Measurements from ENCODE around the gene PCDHGB7.
A peak's percentile ranks its signal among the peaks of the same experiment; 100 is the strongest.
"Not testable (repeated sequence)": the region's sequence is repeated elsewhere in the genome, so short reads cannot be mapped to it uniquely, and the experiment has no call there.

PCDHGB7 gene

DNA sequence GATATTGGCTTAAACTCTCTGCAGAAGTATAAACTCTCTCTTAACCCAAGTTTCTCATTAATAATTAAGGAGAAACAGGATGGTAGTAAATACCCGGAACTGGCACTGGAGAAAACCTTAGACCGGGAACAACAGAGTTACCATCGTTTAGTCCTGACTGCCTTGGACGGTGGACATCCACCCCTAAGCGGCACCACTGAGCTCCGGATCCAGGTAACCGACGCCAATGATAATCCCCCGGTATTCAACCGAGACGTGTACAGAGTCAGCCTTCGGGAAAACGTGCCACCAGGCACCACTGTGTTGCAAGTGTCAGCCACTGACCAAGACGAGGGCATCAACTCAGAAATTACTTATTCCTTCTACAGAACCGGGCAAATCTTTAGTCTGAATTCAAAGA is 18.9 kb upstream of the PCDHGB7 start:
- ChIA-PET CTCF (interaction anchor here (1.8 to 4.6 kb wide), 11 partner anchors 8 to 165 kb away, joined by 5 to 50 read pairs (median 13); partner anchors contain the start of genes PCDHGA10, PCDHGA11, PCDHGA12 and PCDHGA6), POLR2A (no interaction called here)
- H3K4me3 ChIP-seq (ENCODE audit: low read depth, low read length), result no peak overlapping the region
- no peak for DNase-seq (ENCODE audit: low read depth, low spot score)
- TF ChIP-seq, protein P1, sequence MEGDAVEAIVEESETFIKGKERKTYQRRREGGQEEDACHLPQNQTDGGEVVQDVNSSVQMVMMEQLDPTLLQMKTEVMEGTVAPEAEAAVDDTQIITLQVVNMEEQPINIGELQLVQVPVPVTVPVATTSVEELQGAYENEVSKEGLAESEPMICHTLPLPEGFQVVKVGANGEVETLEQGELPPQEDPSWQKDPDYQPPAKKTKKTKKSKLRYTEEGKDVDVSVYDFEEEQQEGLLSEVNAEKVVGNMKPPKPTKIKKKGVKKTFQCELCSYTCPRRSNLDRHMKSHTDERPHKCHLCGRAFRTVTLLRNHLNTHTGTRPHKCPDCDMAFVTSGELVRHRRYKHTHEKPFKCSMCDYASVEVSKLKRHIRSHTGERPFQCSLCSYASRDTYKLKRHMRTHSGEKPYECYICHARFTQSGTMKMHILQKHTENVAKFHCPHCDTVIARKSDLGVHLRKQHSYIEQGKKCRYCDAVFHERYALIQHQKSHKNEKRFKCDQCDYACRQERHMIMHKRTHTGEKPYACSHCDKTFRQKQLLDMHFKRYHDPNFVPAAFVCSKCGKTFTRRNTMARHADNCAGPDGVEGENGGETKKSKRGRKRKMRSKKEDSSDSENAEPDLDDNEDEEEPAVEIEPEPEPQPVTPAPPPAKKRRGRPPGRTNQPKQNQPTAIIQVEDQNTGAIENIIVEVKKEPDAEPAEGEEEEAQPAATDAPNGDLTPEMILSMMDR (IDR thresholded peaks at IDR 0.05; ENCODE audit: insufficient read depth, low read length, missing control alignments), result no peak

DNA sequence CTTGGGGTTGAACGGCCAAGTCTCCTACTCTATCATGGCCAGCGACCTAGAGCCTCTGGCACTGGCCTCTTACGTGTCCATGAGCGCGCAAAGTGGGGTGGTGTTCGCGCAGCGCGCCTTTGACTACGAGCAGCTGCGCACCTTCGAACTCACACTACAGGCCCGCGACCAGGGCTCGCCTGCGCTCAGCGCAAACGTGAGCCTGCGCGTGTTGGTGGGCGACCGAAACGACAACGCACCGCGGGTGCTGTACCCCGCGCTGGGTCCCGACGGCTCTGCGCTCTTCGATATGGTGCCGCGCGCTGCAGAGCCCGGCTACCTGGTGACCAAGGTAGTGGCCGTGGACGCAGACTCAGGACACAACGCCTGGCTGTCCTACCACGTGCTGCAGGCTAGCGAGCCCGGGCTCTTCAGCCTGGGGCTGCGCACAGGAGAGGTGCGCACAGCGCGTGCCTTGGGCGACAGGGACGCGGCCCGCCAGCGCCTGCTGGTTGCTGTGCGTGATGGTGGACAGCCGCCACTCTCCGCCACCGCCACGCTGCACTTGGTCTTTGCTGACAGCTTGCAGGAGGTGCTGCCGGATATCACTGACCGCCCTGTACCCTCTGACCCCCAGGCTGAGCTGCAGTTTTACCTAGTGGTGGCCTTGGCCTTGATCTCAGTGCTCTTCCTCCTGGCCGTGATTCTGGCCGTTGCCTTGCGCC is 17.8 kb upstream of the PCDHGB7 start:
- no peak for DNase-seq (ENCODE audit: low read depth, low spot score)
- TF ChIP-seq, protein P1 (IDR thresholded peaks at IDR 0.05; ENCODE audit: insufficient read depth, low read length, missing control alignments), result no peak
- POLR2A ChIA-PET, result no interaction called here
- H3K4me3 ChIP-seq (ENCODE audit: low read depth, low read length), result peak overlapping the region; percentile 25
- CTCF ChIA-PET, result interaction anchor here (1.1 to 2.6 kb wide), 6 partner anchors 14 to 168 kb away, joined by 5 to 16 read pairs (median 7); partner anchors contain the start of gene PCDHGB7

DNA sequence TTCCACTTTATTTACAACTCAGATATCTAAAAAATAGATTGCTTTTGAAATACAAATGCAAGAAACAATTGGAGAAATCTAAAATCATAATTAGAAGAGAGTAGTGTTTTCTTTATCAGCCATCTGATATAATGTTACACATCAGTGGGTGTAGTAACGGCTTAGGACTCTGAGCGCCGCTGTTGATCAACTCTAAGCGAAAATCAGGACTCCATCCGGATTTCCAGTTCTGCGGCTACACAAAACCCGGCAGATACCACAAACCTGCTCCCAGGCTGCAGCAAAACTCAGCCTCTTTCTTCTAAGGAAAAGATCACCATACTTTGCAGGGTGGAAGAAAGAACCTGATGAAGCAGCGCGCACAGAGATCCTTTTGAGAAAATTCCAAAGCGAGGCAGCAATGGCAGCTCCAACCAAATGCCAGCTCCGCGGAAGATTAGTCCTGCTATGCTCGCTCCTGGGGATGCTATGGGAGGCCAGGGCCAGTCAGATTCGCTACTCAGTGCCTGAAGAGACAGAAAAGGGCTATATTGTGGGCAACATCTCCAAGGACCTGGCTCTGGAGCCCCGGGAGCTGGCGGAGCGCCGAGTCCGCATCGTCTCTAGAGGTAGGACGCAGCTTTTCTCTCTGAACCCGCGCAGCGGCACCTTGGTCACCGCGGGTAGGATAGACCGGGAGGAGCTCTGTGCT is 14.8 kb upstream of the PCDHGB7 start, which contains the start of gene PCDHGA9:
Gene PCDHGA9, plus strand, starts transcription at position 226 of the 691 bp plus-strand sequence. Its CDS starts 175 bp downstream, at position 401.
- ChIA-PET CTCF (interaction anchor here (0.6 to 1.8 kb wide), 9 partner anchors 11 to 165 kb away, joined by 3 to 11 read pairs (median 3); partner anchors contain the start of genes PCDHGA10, PCDHGA3, PCDHGA6 and PCDHGB7), POLR2A (no interaction called here)
- TF ChIP-seq, protein P1 (IDR thresholded peaks at IDR 0.05; ENCODE audit: insufficient read depth, low read length, missing control alignments), result no peak
- H3K4me3 ChIP-seq (ENCODE audit: low read depth, low read length), result peak within 1 kb of the TSS; percentile 34
- DNase-seq (ENCODE audit: low read depth, low spot score), result no peak

DNA sequence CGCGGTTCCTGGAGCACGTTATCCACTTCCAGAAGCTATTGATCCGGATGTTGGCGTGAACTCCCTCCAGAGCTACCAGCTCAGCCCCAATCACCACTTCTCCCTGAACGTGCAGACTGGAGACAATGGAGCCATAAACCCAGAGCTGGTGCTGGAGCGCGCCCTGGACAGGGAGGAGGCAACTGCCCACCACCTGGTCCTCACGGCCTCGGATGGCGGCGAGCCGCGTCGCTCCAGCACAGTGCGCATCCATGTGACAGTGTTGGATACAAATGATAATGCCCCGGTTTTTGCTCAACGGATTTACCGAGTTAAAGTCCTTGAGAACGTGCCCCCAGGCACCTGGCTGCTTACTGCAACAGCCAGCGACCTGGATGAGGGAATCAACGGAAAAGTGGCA is 14.1 kb upstream of the PCDHGB7 start:
- TF ChIP-seq, protein P1 (IDR thresholded peaks at IDR 0.05; ENCODE audit: insufficient read depth, low read length, missing control alignments), result no peak
- ChIA-PET CTCF (interaction anchor here (0.6 to 1.8 kb wide), 9 partner anchors 10 to 164 kb away, joined by 3 to 11 read pairs (median 3); partner anchors contain the start of genes PCDHGA10, PCDHGA3, PCDHGA6 and PCDHGB7), POLR2A (no interaction called here)
- no peak overlapping the region for H3K4me3 ChIP-seq (ENCODE audit: low read depth, low read length)
- DNase-seq (ENCODE audit: low read depth, low spot score), result no peak

DNA sequence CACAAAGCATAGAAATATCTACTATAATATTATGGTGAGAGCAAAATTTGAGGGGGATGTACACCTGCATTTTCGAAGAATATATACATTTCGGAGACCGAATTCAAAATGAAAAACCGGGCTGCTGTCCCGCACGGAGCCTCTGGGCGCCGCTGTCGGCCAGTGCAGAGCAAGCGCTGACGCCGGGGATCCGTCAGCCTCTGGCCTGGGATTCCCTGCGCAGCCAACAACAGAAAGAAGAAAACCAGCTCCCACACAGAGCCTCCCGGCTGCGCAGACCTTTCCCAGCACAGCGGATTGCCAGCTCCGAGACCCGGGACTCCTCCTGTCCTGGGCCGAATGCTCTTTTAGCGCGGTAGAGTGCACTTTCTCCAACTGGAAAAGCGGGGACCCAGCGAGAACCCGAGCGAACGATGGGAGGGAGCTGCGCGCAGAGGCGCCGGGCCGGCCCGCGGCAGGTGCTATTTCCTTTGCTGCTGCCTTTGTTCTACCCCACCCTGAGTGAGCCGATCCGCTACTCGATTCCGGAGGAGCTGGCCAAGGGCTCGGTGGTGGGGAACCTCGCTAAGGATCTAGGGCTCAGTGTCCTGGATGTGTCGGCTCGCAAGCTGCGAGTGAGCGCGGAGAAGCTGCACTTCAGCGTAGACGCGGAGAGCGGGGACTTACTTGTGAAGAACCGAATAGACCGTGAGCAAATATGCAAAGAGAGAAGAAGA is 9.5 kb upstream of the PCDHGB7 start, which contains the start of gene PCDHGB6:
Gene PCDHGB6, plus strand, starts transcription at position 232 of the 716 bp plus-strand sequence. Its CDS starts 182 bp downstream, at position 414.
- TF ChIP-seq, protein P1 (IDR thresholded peaks at IDR 0.05; ENCODE audit: insufficient read depth, low read length, missing control alignments), result peak; percentile 43
- POLR2A ChIA-PET; DNase-seq (ENCODE audit: low read depth, low spot score): not testable (repeated sequence)
- H3K4me3 ChIP-seq (ENCODE audit: low read depth, low read length), result peak within 1 kb of the TSS; percentile 37
- CTCF ChIA-PET, result interaction anchor here (1.1 to 4.8 kb wide), 10 partner anchors 10 to 159 kb away, joined by 3 to 43 read pairs (median 12); partner anchors contain the start of genes PCDHGA12, PCDHGA8, PCDHGB5 and PCDHGB7
